ENCODE data around the gene PREX1.

DNA sequence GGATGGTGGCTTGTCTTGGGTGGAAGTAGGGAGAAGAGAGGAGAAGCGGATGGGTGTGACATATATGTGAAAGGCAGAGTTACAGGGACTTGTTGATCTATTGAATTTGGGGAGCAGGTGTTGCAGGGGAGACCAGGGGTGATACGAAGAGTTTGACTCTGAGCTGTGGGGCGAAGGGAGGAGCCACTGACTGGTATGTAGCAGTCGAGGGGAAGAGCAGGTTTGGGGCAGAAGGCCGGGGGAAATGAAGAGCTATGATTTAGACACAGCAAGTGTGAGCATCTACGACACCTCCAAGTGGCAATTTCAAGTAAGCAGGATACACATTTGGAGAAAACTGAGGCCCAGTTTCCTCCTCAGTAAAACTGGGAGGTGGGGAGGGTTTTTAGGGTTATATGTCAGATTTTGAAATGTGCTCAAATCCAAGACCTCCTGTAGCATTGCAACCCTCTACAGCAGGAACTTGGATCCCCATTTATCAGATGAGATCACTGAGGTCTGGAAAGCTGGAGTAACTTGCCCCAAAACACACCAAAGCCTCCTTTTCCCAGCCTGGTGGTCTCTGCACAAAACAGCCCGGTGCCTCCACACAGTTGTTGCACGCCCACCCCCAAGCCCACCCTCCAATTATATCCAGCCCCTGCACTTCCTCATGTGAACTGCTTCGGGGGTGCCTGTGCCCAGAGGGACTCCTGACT lies 137.8 kb downstream of the PREX1 start:
- TF ChIP-seq, protein P1, sequence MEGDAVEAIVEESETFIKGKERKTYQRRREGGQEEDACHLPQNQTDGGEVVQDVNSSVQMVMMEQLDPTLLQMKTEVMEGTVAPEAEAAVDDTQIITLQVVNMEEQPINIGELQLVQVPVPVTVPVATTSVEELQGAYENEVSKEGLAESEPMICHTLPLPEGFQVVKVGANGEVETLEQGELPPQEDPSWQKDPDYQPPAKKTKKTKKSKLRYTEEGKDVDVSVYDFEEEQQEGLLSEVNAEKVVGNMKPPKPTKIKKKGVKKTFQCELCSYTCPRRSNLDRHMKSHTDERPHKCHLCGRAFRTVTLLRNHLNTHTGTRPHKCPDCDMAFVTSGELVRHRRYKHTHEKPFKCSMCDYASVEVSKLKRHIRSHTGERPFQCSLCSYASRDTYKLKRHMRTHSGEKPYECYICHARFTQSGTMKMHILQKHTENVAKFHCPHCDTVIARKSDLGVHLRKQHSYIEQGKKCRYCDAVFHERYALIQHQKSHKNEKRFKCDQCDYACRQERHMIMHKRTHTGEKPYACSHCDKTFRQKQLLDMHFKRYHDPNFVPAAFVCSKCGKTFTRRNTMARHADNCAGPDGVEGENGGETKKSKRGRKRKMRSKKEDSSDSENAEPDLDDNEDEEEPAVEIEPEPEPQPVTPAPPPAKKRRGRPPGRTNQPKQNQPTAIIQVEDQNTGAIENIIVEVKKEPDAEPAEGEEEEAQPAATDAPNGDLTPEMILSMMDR (conservative IDR thresholded peaks at IDR 0.05 in 1 of 2, IDR thresholded peaks at IDR 0.05 in 1 of 2; ENCODE audit: low read depth in 1 of 2, low read length in 2 of 2), result no peak
- TF ChIP-seq EZH2 (IDR thresholded peaks at IDR 0.05; ENCODE audit: low read length, missing control alignments), result no peak

Measured in fibroblast of lung (primary cell).